HG02870 (cell line): ENCODE measurements around the gene TAF4.

Experiments
- ATAC-seq: cut with Tn5 transposase; IDR thresholded peaks from one replicate; pipeline ENCODE4 v1.9.1; 2021; ENCODE audit warnings: mild to moderate bottlenecking, moderate library complexity; ENCODE audit not compliant: unreplicated experiment

Gene TAF4

DNA sequence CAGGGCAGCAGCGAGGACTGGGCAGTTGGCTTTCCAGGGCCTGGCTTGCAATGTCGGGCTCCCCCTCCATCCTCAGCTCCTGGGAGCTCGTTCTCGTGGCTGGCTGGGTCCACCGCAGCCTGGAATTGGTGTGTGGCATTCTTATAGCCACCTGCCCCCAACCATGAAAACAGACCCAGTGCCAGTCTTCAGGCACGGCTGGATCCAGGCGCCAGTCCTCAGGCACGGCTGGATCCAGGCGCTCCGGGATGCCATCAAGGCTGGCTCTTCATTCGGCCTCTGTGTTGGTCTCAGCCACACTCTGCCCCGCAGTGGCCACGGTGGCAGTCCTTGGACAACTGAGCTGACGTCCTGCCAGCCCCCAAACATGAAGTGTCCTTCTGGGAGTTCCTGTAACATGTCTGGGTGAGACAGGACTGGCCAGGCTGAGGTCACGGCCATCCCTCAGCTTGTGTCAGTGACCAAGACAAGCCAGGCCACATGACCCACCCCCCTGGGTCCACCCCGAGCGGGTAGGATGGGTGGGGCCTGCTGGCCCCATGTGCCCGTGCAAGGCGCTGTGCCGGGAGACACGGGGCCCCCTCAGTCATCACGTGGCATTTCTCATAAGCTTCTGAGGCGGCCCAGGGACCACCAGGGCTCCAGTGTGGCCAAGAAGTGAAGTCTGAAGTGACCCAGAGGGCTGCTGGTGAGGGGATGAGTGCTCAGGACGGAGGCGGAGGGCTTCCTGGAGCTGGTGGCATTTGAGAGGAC, 99.0 kb downstream of the TAF4 start:
- ATAC-seq = no peak

GRCh38 chr20:61965606-61966491, 99.8 kb downstream of the TAF4 start:
- ATAC-seq = no peak

DNA sequence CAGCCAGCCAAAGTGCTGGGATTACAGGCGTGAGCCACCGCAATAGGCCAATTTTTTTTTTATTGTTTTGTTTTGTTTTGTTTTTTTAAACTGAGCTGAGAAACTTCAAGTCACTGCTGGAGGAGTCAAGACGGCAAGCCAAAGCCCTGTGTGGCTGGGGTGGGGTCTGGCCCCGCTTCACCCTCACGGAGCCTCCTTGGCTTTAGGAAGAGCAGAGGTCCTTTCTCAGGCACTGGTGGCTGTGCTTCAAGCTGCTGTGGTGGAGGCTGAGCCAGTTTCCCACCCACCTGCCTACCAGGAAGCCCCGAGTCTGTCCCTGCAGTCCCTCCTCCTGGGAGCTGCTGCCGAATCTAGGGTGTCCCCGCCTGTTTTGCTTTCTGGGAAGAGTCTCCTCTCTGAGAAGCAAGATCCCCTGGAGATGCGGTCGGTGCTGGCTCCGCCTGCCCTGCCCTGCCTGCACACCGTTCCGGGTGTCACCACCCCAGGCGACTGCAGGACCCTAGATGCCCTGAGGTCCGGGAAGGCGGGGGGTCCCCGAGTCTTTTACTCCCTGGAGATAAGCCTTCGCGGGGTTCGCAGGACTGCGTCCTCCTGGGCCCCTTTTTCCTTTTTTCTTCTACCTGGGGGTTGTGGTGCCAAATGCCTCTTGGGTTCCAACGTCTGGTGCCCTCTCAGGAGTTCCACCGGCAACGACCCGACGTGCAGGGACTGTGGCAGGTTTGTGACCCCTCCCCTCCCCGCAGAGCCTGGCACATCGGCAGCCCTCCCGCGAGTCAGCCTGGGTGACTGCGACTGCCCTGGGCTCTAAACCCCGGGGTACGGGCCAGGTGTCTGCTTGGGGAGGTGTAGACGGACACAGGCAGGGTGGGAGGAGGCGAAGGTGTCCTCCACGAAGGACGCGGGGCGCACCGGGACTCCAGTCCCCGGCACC, 100.7 kb downstream of the TAF4 start:
- no peak for ATAC-seq

GRCh38 chr20:61963885-61964674, 101.6 kb downstream of the TAF4 start:
- ATAC-seq = no peak

GRCh38 chr20:61963149-61963548, 102.5 kb downstream of the TAF4 start:
- no peak for ATAC-seq

DNA sequence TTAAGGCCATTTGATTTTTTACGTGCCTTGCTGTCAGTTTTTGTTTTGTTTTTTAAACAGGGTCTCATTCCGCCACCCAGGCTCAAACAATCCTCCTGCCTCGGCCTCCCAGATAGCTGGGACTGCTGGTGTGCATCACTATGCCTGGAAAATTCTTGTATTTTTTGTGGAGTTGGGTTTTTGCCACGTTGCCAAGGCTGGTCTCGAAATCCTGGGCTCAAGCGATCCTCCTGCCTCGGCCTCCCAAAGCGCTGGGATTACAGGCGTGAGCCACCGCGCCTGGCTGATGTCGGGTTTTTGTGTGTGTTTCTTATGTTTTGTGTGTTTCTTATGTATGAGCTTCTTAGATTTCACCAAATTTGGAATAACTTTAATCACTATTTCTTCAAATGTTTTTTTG, 104.8 kb downstream of the TAF4 start:
- ATAC-seq = no peak

- ATAC-seq = no peak
These were observed 106.6 kb downstream of the TAF4 start for GRCh38 chr20:61958773-61959700.

DNA sequence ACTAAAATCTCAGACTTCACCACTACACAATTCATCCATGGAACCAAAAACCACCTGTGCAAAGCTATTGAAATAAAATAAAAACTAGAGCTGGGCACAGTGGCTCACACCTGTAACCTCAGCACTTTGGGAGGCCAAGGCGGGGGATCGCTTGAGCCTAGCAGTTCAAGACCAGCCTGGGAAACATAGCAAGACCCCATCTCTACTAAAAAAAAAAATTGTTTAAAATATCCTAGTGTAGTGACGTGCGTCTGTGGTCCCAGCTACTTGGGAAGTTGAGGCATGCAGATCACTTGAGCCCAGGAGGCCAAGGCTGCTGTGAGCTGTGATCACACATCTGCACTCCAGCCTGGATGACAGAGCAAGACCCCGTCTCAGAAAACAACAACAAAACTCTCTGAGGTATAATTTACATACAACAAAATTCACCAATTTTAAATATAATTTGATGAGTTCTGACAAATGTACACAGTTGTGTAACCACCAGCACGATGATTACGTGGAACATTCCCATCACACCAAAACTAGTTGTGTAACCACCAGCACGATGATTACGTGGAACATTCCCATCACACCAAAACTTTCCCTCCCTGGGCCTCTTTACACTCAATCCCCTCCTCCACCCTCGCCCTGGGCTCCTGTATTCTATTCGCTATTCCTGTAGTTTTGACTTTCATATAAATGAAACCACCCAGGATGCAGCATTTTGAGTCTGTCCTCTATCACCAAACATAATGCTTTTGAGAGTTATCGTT, 107.5 kb downstream of the TAF4 start:
- ATAC-seq = no peak

DNA sequence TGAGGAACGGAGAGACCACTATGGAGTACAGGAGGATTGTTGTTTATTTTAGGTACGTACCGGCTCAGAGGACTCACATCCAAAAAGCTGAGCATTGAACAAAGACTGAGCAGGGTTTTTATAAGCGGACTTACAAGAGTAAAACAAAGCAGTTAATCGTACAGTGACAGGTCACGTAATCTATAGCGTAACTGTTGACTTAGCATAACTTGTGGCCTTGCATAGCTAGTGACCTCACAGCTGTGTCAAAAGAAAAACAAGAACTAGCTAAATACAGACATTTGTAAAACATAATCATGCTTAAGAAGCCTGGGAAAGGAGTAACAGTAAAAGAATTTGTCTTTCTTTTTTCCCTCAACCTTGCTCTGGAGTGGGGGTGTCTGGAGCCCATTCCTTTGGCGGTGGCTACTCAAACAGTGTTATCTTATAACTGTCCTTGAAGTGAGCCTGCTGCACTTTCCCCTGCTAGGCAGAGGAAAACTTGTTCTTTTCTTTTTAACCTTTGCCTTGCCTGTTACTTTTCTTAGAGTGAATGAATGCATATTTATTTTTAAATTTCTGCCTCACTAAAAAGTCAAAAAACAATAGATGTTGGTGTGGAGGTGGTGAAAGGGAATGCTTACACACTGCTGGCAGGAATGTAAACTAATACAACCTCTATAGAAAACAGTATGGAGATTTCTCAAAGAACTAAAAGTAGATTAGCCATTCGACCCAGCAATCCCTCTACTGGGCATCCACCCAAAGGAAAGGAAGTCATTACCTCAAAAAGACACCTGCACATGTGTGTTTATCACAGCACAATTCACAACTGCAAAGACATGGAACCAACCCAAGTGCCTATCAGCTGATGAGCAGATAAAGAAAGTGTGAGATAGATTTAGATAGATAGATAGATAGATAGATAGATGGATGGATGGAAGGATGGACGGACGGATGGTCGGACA, 109.0 kb downstream of the TAF4 start:
- ATAC-seq = no peak

- no peak for ATAC-seq
These were observed 109.8 kb downstream of the TAF4 start for GRCh38 chr20:61955668-61956395.

- no peak for ATAC-seq
These were observed 111.2 kb downstream of the TAF4 start for GRCh38 chr20:61954276-61955021.

GRCh38 chr20:61953037-61954021, 112.4 kb downstream of the TAF4 start:
- ATAC-seq = no peak

DNA sequence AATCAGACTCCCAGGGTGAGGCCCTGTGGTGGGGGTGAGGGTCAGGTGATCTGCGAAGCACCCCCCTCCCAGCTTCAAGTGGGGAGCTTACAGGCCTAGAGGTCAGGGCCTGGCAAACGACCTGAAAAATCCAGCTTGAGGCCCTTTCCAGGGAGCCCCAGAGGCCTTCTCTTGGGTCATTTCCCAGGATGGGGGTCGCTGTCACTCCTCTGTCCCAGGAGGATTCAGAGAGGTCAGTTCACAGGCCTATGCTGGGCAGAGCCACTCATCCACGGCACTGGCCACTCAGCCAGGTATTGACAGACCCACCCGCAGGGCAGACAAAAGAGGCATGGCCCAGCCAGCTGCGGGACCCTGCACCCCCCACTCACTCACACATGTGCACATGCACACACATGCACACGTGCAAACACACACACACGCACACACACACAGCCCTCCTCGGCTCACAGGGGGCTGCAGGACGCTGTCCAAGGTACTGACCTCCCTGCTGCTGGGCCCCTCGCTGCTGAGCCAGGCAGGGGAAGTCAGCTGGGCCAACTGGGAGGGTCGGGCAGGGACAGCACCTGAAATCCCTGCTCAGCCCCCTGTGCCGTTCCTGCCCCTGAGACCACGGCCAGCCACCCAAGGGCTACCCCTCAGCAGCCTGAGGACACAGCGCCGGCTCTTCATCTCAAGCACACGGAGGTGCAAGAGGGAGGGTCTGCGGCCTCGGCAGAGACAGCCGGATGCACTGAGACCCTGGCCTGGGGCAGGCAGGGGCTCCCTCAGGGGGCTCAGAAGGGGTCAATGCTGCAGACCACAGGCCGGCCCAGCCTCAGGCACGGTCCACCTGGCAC, 113.8 kb downstream of the TAF4 start:
- ATAC-seq = no peak

DNA sequence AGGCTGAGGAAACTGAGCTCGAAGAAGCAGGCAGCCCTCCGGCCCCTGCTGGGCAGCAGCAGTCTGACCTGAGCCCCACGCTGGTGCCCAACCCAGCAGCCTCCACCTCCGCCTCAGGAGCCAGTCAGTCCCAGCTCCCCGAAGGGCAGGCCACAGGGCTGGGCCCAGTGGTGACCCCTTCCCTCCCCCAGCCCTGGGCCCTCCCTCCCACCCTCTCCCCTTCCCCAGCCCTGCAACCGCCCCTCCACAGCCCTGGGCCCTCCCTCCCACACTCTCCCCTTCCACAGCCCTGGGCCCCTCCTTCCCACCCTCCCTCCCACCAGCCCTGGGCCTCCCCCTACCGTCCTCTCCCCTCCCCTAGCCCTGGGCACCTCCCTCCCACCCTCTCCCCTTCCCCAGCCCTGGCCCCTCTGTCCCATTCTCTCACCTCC, 115.0 kb downstream of the TAF4 start:
- ATAC-seq = no peak
